Osteocyte (in vitro differentiated cells): ENCODE data around the gene HTRA2. TPM values are rescaled to one million over a fixed set of nuclear protein-coding genes. Genes with fewer than 3 reads are reported as not detected.

Source experiments
- DNase-seq: peaks from one replicate; pipeline ENCODE4 v3.0.0; 2021; ENCODE audit warnings: mixed read lengths; ENCODE audit not compliant: unreplicated experiment; ENCODE audit errors: extremely low spot score
- H3K27ac Mint-ChIP-seq: one replicate; pipeline ENCODE4 v1.8.0; 2021; ENCODE audit warnings: mild to moderate bottlenecking, mixed read lengths; ENCODE audit not compliant: unreplicated experiment
- H3K27me3 Mint-ChIP-seq: one replicate; pipeline ENCODE4 v1.8.0; 2021; ENCODE audit warnings: mixed read lengths; ENCODE audit not compliant: unreplicated experiment
- H3K36me3 Mint-ChIP-seq: one replicate; pipeline ENCODE4 v1.8.0; 2021; ENCODE audit warnings: mixed read lengths; ENCODE audit not compliant: unreplicated experiment
- H3K4me1 Mint-ChIP-seq: one replicate; pipeline ENCODE4 v1.8.0; 2021; ENCODE audit warnings: mixed read lengths; ENCODE audit not compliant: unreplicated experiment
- H3K4me3 Mint-ChIP-seq: one replicate; pipeline ENCODE4 v1.8.0; 2021; ENCODE audit warnings: mild to moderate bottlenecking, moderate library complexity, mixed read lengths; ENCODE audit not compliant: unreplicated experiment
- H3K9me3 Mint-ChIP-seq: one replicate; pipeline ENCODE4 v1.8.0; 2021; ENCODE audit warnings: mixed read lengths; ENCODE audit not compliant: unreplicated experiment
- CTCF ChIP-seq: fragments of 200-600 bp; sonication (generic); IDR thresholded peaks from 2 replicates; pipeline ENCODE4 v1.5.0; 2021; ENCODE audit warnings: antibody characterized with exemption, mild to moderate bottlenecking, moderate library complexity
- total RNA-seq: library from RNA; stranded (reverse); gene quantifications from 2 replicates; pipeline ENCODE4 v1.2.1, GENCODE V29; 2021

Gene HTRA2
- total RNA-seq, 1 donor from 2014 or later: 32.3 TPM

GRCh38 chr2:74530239-74531187, 780 bp downstream of the HTRA2 start:
- Mint-ChIP-seq H3K27ac (peak overlapping the region; percentile 76), H3K4me3 (peak overlapping the region; percentile 95), H3K4me1 (peaks cover 28% of the 10 kb centered on the region), H3K36me3 (peaks cover 19% of the 10 kb centered on the region), H3K27me3 (no peaks in the 10 kb centered on the region), H3K9me3 (no peaks in the 10 kb centered on the region)
- TF ChIP-seq CTCF: no peak
- no peak for DNase-seq

DNA sequence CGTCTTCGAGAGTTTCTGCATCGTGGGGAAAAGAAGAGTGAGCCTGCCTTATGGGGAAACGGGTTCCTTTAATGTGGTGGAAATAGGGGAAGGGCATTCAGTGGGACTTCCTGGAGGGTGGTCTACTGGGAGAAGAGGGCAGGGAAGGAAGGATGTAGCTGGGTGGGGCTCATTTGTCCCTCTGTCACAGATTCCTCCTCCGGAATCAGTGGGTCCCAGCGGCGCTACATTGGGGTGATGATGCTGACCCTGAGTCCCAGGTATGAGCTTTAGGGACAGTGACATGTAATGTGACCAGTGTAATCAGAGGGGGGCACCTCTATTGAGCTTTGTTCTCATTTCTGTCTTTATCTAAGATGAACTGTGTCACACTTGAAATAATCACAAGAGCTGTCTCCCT, 1.9 kb downstream of the HTRA2 start:
- TF ChIP-seq CTCF: no peak
- Mint-ChIP-seq H3K27me3 (no peaks in the 10 kb centered on the region), H3K27ac (peak overlapping the region; percentile 61), H3K4me3 (no peak overlapping the region), H3K4me1 (peaks cover 28% of the 10 kb centered on the region), H3K36me3 (peaks cover 10% of the 10 kb centered on the region), H3K9me3 (no peaks in the 10 kb centered on the region)
- no peak for DNase-seq

GRCh38 chr2:74532222-74532621, 2.5 kb downstream of the HTRA2 start:
- Mint-ChIP-seq H3K27ac (peak overlapping the region; percentile 61), H3K4me1 (peaks cover 28% of the 10 kb centered on the region), H3K36me3 (peaks cover 5% of the 10 kb centered on the region), H3K4me3 (no peak overlapping the region), H3K9me3 (no peaks in the 10 kb centered on the region), H3K27me3 (no peaks in the 10 kb centered on the region)
- DNase-seq: no peak
- TF ChIP-seq CTCF: peak; percentile 49

DNA sequence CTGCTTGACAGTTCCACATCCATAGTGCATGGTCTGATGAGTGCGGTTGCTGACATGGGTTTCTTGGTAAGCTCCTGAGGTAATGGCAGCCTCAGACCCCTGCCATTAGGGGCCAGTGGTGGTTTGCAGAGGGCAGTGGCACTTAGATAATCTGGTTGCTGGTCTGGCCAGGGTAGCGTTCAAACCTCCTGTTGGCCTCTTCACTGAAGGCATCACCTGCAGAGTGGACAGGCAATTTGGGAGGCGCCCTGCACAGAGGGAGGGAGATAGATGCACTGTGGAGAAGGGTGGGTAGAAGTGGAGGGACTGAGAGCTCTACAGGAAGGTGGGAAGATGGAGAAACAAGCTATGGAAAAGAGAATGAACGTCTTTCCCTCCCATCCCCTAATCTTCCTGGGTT, 3.7 kb downstream of the HTRA2 start:
- peaks cover 2% of the 10 kb centered on the region for H3K36me3 Mint-ChIP-seq
- H3K27ac Mint-ChIP-seq: no peak overlapping the region
- no peaks in the 10 kb centered on the region for H3K27me3 Mint-ChIP-seq
- no peak for DNase-seq
- H3K4me1 Mint-ChIP-seq: peaks cover 23% of the 10 kb centered on the region
- no peak for TF ChIP-seq CTCF
- H3K9me3 Mint-ChIP-seq: no peaks in the 10 kb centered on the region
- H3K4me3 Mint-ChIP-seq: no peak overlapping the region

DNA sequence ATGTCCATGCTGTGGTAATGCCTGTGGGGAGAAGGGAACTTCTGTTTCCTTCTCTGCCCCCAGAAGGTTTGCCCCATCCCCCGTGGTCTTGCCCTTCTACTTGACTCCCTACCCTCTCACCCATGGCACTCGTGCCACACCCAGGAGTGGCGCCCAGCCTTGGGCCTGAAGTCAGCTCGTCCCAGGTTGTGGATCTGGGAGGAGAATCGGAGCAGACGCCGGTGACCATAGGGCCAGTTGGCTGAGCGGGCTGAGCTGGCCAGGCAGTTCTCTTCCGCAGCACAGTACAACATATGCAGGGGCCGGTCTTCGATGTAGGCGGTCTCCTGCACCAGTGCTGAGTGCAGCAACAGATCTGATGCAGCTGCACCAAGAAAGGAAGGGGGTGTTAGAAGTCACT, 4.7 kb downstream of the HTRA2 start:
- no peak for DNase-seq
- Mint-ChIP-seq H3K36me3 (peaks cover 2% of the 10 kb centered on the region), H3K27ac (no peak overlapping the region), H3K27me3 (no peaks in the 10 kb centered on the region), H3K9me3 (no peaks in the 10 kb centered on the region), H3K4me3 (no peak overlapping the region), H3K4me1 (peaks cover 17% of the 10 kb centered on the region)
- no peak for TF ChIP-seq CTCF
